HG03457 (cell line): ENCODE data around the gene TAS2R40.

Source experiments
- ATAC-seq: cut with Tn5 transposase; IDR thresholded peaks from one replicate; pipeline ENCODE4 v1.9.1; 2021; ENCODE audit warnings: moderate number of reproducible peaks; ENCODE audit not compliant: unreplicated experiment

Gene TAS2R40

GRCh38 chr7:143222782-143223181, 945 bp downstream of the TAS2R40 start:
- ATAC-seq: no peak

GRCh38 chr7:143223784-143224183, 1.9 kb downstream of the TAS2R40 start:
- no peak for ATAC-seq

GRCh38 chr7:143225047-143225446, 3.2 kb downstream of the TAS2R40 start:
- ATAC-seq: no peak

GRCh38 chr7:143227806-143228205, 6.0 kb downstream of the TAS2R40 start:
- ATAC-seq: no peak

GRCh38 chr7:143229054-143229790, 7.4 kb downstream of the TAS2R40 start:
- no peak for ATAC-seq

- ATAC-seq: no peak
These were observed 9.0 kb downstream of the TAS2R40 start for GRCh38 chr7:143230602-143231457.

- no peak for ATAC-seq
These were observed 12.1 kb downstream of the TAS2R40 start for GRCh38 chr7:143233816-143234532.

GRCh38 chr7:143234533-143234875, 12.7 kb downstream of the TAS2R40 start:
- ATAC-seq: no peak

GRCh38 chr7:143235561-143235960, 13.7 kb downstream of the TAS2R40 start:
- ATAC-seq: no peak

- no peak for ATAC-seq
These were observed 14.7 kb downstream of the TAS2R40 start for GRCh38 chr7:143236408-143236990.

- no peak for ATAC-seq
These were observed 15.5 kb downstream of the TAS2R40 start for GRCh38 chr7:143237366-143237765.

GRCh38 chr7:143238289-143238980, 16.6 kb downstream of the TAS2R40 start:
- no peak for ATAC-seq

- no peak for ATAC-seq
These were observed 18.0 kb downstream of the TAS2R40 start for GRCh38 chr7:143239813-143240212.

- ATAC-seq: peak; percentile 77
These were observed 18.7 kb downstream of the TAS2R40 start for GRCh38 chr7:143240291-143241168.

GRCh38 chr7:143242306-143242705, 20.5 kb downstream of the TAS2R40 start:
- no peak for ATAC-seq

- ATAC-seq: no peak
These were observed 21.3 kb downstream of the TAS2R40 start for GRCh38 chr7:143243111-143243510.

GRCh38 chr7:143243614-143244013, 21.8 kb downstream of the TAS2R40 start:
- no peak for ATAC-seq

GRCh38 chr7:143244321-143244720, 22.5 kb downstream of the TAS2R40 start:
- ATAC-seq: no peak

GRCh38 chr7:143245123-143245522, 23.3 kb downstream of the TAS2R40 start:
- no peak for ATAC-seq

GRCh38 chr7:143247372-143247771, 25.5 kb downstream of the TAS2R40 start:
- ATAC-seq: no peak
